ENCODE data around the gene CCDC192.

Gene CCDC192

GRCh38 chr5:127802477-127802865 is 99.3 kb downstream of the CCDC192 start:
- H3K27ac ChIP-seq = no peak overlapping the region
- TF ChIP-seq ZFX (IDR thresholded peaks at IDR 0.05) (no peak), CTCF (conservative IDR thresholded peaks at IDR 0.05) (no peak)

GRCh38 chr5:127804886-127805426 is 101.8 kb downstream of the CCDC192 start:
- TF ChIP-seq CTCF (conservative IDR thresholded peaks at IDR 0.05) = no peak
- TF ChIP-seq ZFX (IDR thresholded peaks at IDR 0.05) = no peak
- H3K27ac ChIP-seq = no peak overlapping the region

GRCh38 chr5:127805448-127805847 is 102.3 kb downstream of the CCDC192 start:
- H3K27ac ChIP-seq = no peak overlapping the region
- no peak for TF ChIP-seq ZFX (IDR thresholded peaks at IDR 0.05)
- TF ChIP-seq CTCF (conservative IDR thresholded peaks at IDR 0.05) = no peak

GRCh38 chr5:127806776-127807175 is 103.6 kb downstream of the CCDC192 start:
- H3K27ac ChIP-seq = no peak overlapping the region
- TF ChIP-seq ZFX (IDR thresholded peaks at IDR 0.05) = no peak
- no peak for TF ChIP-seq CTCF (conservative IDR thresholded peaks at IDR 0.05)

- no peak overlapping the region for H3K27ac ChIP-seq
- TF ChIP-seq ZFX (IDR thresholded peaks at IDR 0.05) = no peak
- no peak for TF ChIP-seq CTCF (conservative IDR thresholded peaks at IDR 0.05)
Observed at GRCh38 chr5:127809533-127809932, 106.3 kb downstream of the CCDC192 start.

GRCh38 chr5:127810017-127810416 is 106.8 kb downstream of the CCDC192 start:
- TF ChIP-seq CTCF (conservative IDR thresholded peaks at IDR 0.05) = no peak
- TF ChIP-seq ZFX (IDR thresholded peaks at IDR 0.05) = no peak
- H3K27ac ChIP-seq = no peak overlapping the region

- no peak for TF ChIP-seq CTCF (conservative IDR thresholded peaks at IDR 0.05)
- TF ChIP-seq ZFX (IDR thresholded peaks at IDR 0.05) = no peak
- no peak overlapping the region for H3K27ac ChIP-seq
Observed at GRCh38 chr5:127810707-127811490, 107.7 kb downstream of the CCDC192 start.
